NT2/D1 (cell line): Measurements from ENCODE around the gene DOCK9.

Experiments
- DNase-seq: peaks from one replicate; pipeline ENCODE4 v3.0.0-alpha.2; 2011; ENCODE audit warnings: low read depth, low spot score
- H3K27me3 ChIP-seq: 2 replicates; pipeline ENCODE4 v1.6.0; 2011; ENCODE audit warnings: mild to moderate bottlenecking; ENCODE audit not compliant: insufficient read length, insufficient read depth
- H3K36me3 ChIP-seq: 2 replicates; pipeline ENCODE4 v1.6.1; 2011; ENCODE audit warnings: mild to moderate bottlenecking, low read length, mixed read lengths; ENCODE audit not compliant: insufficient read depth, insufficient read length
- H3K4me1 ChIP-seq: 2 replicates; pipeline ENCODE4 v1.5.1; 2011; ENCODE audit not compliant: insufficient read depth, insufficient read length
- H3K4me3 ChIP-seq: 2 replicates; pipeline ENCODE4 v1.5.1; 2011; ENCODE audit warnings: low read depth; ENCODE audit not compliant: insufficient read length
- H3K9ac ChIP-seq: 2 replicates; pipeline ENCODE4 v1.6.0; 2011; ENCODE audit warnings: low read depth; ENCODE audit not compliant: insufficient read length
- H3K9me3 ChIP-seq: 2 replicates; pipeline ENCODE4 v1.5.1; 2011; ENCODE audit warnings: mild to moderate bottlenecking, low read length; ENCODE audit not compliant: insufficient read depth
- SUZ12 ChIP-seq: IDR thresholded peaks from 2 replicates; pipeline ENCODE4 v1.6.1; 2011; ENCODE audit not compliant: insufficient read length, insufficient read depth; ENCODE audit errors: extremely low read depth
- YY1 ChIP-seq: IDR thresholded peaks from 2 replicates; pipeline ENCODE4 v1.6.1; 2011; ENCODE audit not compliant: insufficient read length, insufficient read depth
- ZNF274 ChIP-seq: IDR thresholded peaks from 2 replicates; pipeline ENCODE4 v1.6.1; 2011; ENCODE audit warnings: mild to moderate bottlenecking, low read depth, low read length

The DOCK9 gene

GRCh38 chr13:98831236-98831635, 146.6 kb downstream of the DOCK9 start:
- no peaks in the 10 kb centered on the region for H3K9me3 ChIP-seq
- no peak overlapping the region for H3K9ac ChIP-seq
- no peaks in the 10 kb centered on the region for H3K27me3 ChIP-seq
- no peak overlapping the region for H3K4me3 ChIP-seq
- TF ChIP-seq SUZ12 (no peak), ZNF274 (no peak), YY1 (no peak)
- no peaks in the 10 kb centered on the region for H3K4me1 ChIP-seq
- H3K36me3 ChIP-seq, result peaks cover 3% of the 10 kb centered on the region
- DNase-seq, result no peak

- Histone ChIP-seq H3K4me3 (no peak overlapping the region), H3K4me1 (no peaks in the 10 kb centered on the region), H3K27me3 (no peaks in the 10 kb centered on the region), H3K9ac (no peak overlapping the region), H3K9me3 (no peaks in the 10 kb centered on the region), H3K36me3 (peaks cover 3% of the 10 kb centered on the region)
- no peak for DNase-seq
- TF ChIP-seq ZNF274, result no peak
- TF ChIP-seq SUZ12, result no peak
- no peak for TF ChIP-seq YY1
Observed at GRCh38 chr13:98829541-98829940, 148.3 kb downstream of the DOCK9 start.

- no peaks in the 10 kb centered on the region for H3K9me3 ChIP-seq
- no peak overlapping the region for H3K9ac ChIP-seq
- DNase-seq, result no peak
- no peak overlapping the region for H3K4me3 ChIP-seq
- no peaks in the 10 kb centered on the region for H3K27me3 ChIP-seq
- H3K4me1 ChIP-seq, result no peaks in the 10 kb centered on the region
- H3K36me3 ChIP-seq, result peaks cover 3% of the 10 kb centered on the region
- TF ChIP-seq YY1 (no peak), ZNF274 (no peak), SUZ12 (no peak)
Observed at GRCh38 chr13:98828614-98829013, 149.2 kb downstream of the DOCK9 start.

- Histone ChIP-seq H3K9me3 (no peaks in the 10 kb centered on the region), H3K9ac (no peak overlapping the region), H3K4me3 (no peak overlapping the region), H3K27me3 (no peaks in the 10 kb centered on the region), H3K4me1 (no peaks in the 10 kb centered on the region), H3K36me3 (peaks cover 3% of the 10 kb centered on the region)
- TF ChIP-seq SUZ12, result no peak
- no peak for TF ChIP-seq ZNF274
- no peak for TF ChIP-seq YY1
- DNase-seq, result no peak
Observed at GRCh38 chr13:98827449-98827848, 150.4 kb downstream of the DOCK9 start.

GRCh38 chr13:98826146-98826545, 151.7 kb downstream of the DOCK9 start:
- no peaks in the 10 kb centered on the region for H3K4me1 ChIP-seq
- peaks cover 3% of the 10 kb centered on the region for H3K36me3 ChIP-seq
- no peak overlapping the region for H3K4me3 ChIP-seq
- TF ChIP-seq YY1 (no peak), ZNF274 (no peak), SUZ12 (no peak)
- H3K27me3 ChIP-seq, result no peaks in the 10 kb centered on the region
- H3K9ac ChIP-seq, result no peak overlapping the region
- no peaks in the 10 kb centered on the region for H3K9me3 ChIP-seq
- no peak for DNase-seq

- H3K9me3 ChIP-seq, result no peaks in the 10 kb centered on the region
- H3K36me3 ChIP-seq, result peaks cover 3% of the 10 kb centered on the region
- no peak for DNase-seq
- no peak overlapping the region for H3K4me3 ChIP-seq
- no peaks in the 10 kb centered on the region for H3K4me1 ChIP-seq
- TF ChIP-seq YY1 (no peak), ZNF274 (no peak), SUZ12 (no peak)
- H3K9ac ChIP-seq, result no peak overlapping the region
- H3K27me3 ChIP-seq, result no peaks in the 10 kb centered on the region
Observed at GRCh38 chr13:98825659-98826058, 152.2 kb downstream of the DOCK9 start.

GRCh38 chr13:98824376-98825160, 153.3 kb downstream of the DOCK9 start:
- no peaks in the 10 kb centered on the region for H3K9me3 ChIP-seq
- no peaks in the 10 kb centered on the region for H3K4me1 ChIP-seq
- H3K4me3 ChIP-seq, result no peak overlapping the region
- H3K27me3 ChIP-seq, result no peaks in the 10 kb centered on the region
- peaks cover 3% of the 10 kb centered on the region for H3K36me3 ChIP-seq
- TF ChIP-seq YY1 (no peak), SUZ12 (no peak), ZNF274 (no peak)
- no peak overlapping the region for H3K9ac ChIP-seq
- DNase-seq, result no peak
